Subcutaneous adipose tissue (tissue), 4 donors: ENCODE measurements around the gene RECK. TPM values are rescaled to one million over a fixed set of nuclear protein-coding genes. Genes with fewer than 3 reads are reported as not detected.

Experiments used
- total RNA-seq, 4 donors: library from RNA; depleted of rRNA; stranded (reverse); fragments of >200 nt; gene quantifications; one replicate each; pipeline ENCODE4 v1.1.0, GENCODE V29; 2016
- TF ChIP-seq, protein P1 (sequence below): fragments of 450-650 bp; IDR thresholded peaks from one replicate; pipeline ENCODE4 v1.5.1; 2016; ENCODE audit warnings: low read depth, mild to moderate bottlenecking, control low read depth, antibody characterized with exemption, moderate library complexity

Gene RECK
- total RNA-seq, 4 donors from 2014 or later: 17.0 to 28.0 (median 21.2) TPM

DNA sequence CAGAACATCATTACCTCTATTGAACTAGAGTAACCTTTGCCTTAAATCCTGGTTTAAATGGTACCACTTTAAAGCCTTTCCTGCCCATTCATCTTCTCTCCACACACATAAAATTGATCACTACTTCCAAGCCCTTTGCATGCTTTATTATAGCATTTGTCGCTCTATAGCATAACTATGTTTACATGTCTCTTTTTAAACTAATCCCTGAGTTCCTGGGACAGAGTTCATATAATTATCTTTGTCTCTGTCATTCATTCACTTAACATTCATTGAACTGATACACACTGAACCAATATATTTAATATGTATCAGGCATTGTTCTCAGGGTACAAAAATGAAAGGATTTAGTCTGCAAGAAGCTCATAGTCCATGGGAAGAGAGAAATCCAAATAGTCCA is 37.3 kb downstream of the RECK start:
- TF ChIP-seq, protein P1, sequence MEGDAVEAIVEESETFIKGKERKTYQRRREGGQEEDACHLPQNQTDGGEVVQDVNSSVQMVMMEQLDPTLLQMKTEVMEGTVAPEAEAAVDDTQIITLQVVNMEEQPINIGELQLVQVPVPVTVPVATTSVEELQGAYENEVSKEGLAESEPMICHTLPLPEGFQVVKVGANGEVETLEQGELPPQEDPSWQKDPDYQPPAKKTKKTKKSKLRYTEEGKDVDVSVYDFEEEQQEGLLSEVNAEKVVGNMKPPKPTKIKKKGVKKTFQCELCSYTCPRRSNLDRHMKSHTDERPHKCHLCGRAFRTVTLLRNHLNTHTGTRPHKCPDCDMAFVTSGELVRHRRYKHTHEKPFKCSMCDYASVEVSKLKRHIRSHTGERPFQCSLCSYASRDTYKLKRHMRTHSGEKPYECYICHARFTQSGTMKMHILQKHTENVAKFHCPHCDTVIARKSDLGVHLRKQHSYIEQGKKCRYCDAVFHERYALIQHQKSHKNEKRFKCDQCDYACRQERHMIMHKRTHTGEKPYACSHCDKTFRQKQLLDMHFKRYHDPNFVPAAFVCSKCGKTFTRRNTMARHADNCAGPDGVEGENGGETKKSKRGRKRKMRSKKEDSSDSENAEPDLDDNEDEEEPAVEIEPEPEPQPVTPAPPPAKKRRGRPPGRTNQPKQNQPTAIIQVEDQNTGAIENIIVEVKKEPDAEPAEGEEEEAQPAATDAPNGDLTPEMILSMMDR: no peak

DNA sequence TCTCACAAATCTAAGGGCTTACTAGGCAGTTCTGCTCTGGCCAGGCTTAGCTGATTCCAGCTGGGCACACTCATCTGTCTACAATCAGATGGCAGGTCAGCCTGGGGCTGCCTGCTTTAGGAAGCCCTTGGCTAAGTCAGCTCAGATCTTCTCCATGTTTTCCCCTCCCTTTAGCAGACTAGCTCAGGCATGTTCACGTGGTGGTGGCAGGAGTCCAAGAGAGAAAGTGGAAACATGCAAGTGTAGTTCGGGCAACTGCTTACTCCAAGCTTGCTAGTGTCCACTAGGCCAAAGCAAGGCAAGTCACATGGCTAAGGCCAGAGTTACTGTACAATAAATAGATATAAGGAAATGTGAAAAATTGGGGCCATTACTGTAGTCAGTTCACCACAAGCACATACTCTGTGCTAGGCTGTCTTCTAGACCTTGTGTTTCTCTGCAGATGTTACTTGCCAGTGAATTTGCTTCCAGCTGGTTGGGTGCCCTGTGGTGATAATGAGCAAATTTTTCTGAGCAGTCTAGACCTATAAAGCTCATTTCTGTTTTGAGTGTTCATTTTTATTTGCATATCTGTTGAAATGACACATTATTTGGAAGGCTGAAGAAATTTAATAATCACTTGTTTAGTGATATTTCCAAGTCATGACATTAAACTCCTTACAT is 38.3 kb downstream of the RECK start:
- TF ChIP-seq, protein P1: no peak

DNA sequence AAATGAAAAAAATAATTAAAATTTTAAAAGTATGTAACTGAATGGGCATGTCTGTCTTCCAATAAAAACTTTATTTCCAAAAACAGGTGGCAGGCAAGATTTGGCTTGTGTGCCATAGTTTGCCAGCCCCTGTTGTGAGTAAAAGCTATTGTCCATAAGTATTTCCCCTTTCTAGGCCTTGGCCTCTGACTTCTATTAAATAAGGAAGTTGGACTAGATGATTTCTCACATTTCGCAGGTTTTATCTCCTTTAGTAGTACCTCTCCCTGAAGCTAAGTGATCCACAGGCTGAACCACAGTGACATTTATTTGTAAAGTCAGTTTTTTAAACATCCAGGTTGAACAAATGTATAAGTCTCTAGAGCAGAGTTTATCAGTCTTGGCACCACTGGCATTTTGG is 41.3 kb downstream of the RECK start:
- TF ChIP-seq, protein P1: no peak

DNA sequence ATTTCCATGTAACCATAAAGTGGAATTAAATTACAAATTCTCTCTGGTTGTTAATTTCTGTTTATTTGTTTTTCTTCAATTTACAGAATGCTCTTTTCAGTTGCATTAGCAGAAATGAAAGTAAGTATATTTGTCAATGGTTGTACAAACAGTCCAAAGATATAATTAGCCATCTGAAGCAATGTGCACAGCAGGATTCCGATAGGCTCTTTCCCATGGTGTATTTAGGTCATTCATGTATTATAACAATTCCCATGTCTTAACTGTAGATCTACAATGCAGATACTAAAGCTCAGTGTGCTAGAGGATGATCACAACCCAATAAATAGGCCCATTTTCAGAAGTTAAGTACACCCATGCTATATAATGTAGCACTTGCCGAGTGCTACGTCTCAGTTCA is 43.8 kb downstream of the RECK start:
- TF ChIP-seq, protein P1: no peak

DNA sequence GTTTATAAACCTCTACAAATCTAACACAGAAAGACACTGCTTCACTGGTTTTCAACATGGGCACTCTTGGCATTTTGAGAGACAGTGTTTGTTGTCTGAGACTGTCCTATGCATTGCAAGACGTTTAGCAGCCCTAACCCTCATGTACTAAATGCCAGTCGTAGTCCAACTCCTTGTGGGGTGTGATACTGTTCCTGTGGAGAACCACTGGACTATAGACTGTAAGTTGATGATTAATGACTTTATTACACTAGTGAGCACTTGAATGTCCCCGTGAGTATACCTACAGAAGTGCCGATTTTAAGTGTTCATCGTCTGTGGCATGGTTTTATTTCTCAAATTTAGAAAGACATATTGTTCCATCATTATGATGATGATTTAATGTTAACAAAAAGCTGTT is 46.2 kb downstream of the RECK start:
- TF ChIP-seq, protein P1: no peak

DNA sequence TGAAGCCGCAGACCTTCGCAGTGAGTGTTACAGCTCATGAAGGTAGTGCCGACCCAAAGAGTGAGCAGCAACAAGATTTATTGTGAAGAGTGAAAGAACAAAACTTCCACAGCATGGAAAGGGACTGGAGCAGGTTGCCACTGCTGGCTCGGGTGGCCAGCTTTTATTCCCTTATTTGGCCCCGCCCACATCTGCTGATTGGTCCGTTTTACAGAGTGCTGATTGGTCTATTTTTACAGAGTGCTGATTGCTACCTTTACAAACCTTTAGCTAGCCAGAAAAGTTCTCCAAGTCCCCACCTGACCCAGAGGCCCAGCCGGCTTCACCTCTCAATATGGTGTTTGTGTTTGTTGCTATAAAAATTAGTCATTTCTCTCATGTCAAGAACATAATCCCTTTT is 49.7 kb downstream of the RECK start:
- TF ChIP-seq, protein P1: no peak

DNA sequence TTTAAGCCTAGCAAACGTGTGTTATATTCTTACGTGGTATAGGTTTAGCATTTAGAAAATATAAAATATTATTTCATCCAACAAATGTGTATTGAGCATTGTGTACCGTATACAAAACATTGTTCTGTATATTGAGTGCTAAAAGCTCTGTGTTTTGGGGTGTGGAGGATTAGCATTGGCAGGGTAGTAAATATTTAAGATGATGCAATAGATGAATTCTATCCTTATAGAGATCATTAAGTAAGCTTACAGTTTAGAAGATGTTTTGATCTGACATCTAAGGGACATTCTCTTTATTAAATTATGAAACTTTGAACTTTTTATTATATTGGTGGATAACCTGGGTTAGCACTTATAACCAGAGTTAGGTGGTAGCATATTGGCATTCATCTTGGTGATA is 51.3 kb downstream of the RECK start:
- TF ChIP-seq, protein P1: no peak
